SK-N-SH treated with all-trans-retinoic acid at 6 μM for 48 hours (cell line): Measurements from ENCODE around the gene SMTNL2.

Experiments used
- ARNTL ChIP-seq: fragments of 450-650 bp; formaldehyde crosslinking; IDR thresholded peaks from 2 replicates; pipeline ENCODE4 v1.5.0; 2020; ENCODE audit warnings: low read depth, mild to moderate bottlenecking, moderate library complexity, borderline replicate concordance
- CREB5 ChIP-seq: fragments of 250-450 bp; sonication (Bioruptor Pico); IDR thresholded peaks from 2 replicates; pipeline ENCODE4 v1.5.1; 2020; ENCODE audit warnings: low read depth, mild to moderate bottlenecking, moderate library complexity
- ESRRG ChIP-seq: fragments of 250-450 bp; sonication (Bioruptor Pico); IDR thresholded peaks from 2 replicates; pipeline ENCODE4 v1.6.1; 2021; ENCODE audit warnings: mild to moderate bottlenecking
- GLIS3 ChIP-seq: fragments of 250-450 bp; sonication (Bioruptor Pico); IDR thresholded peaks from 2 replicates; pipeline ENCODE4 v1.5.0; 2020; ENCODE audit warnings: mild to moderate bottlenecking, moderate library complexity
- OSR1 ChIP-seq: fragments of 250-450 bp; sonication (Bioruptor Pico); IDR thresholded peaks from 2 replicates; pipeline ENCODE4 v1.8.0; 2022; ENCODE audit warnings: moderate library complexity, mild to moderate bottlenecking, inconsistent platforms
- PATZ1 ChIP-seq: fragments of 250-450 bp; sonication (Bioruptor Pico); IDR thresholded peaks from 2 replicates; pipeline ENCODE4 v1.8.0; 2020; ENCODE audit warnings: mild to moderate bottlenecking, moderate library complexity, borderline replicate concordance
- POU6F1 ChIP-seq: fragments of 250-450 bp; sonication (Bioruptor Pico); IDR thresholded peaks from 2 replicates; pipeline ENCODE4 v1.8.0; 2021; ENCODE audit warnings: low read depth, mild to moderate bottlenecking, moderate library complexity, borderline replicate concordance
- RARB ChIP-seq: fragments of 250-450 bp; sonication (Bioruptor Pico); IDR thresholded peaks from 2 replicates; pipeline ENCODE4 v1.8.0; 2021; ENCODE audit warnings: mild to moderate bottlenecking, moderate library complexity
- SNAI2 ChIP-seq: fragments of 250-450 bp; sonication (Bioruptor Pico); IDR thresholded peaks from 2 replicates; pipeline ENCODE4 v1.5.0; 2020; ENCODE audit warnings: mild to moderate bottlenecking, moderate library complexity
- TCF4 ChIP-seq: fragments of 250-450 bp; sonication (Bioruptor Pico); IDR thresholded peaks from 2 replicates; pipeline ENCODE4 v1.8.0; 2021; ENCODE audit warnings: mild to moderate bottlenecking, moderate library complexity, borderline replicate concordance
- TOX ChIP-seq: fragments of 250-450 bp; sonication (Bioruptor Pico); IDR thresholded peaks from 2 replicates; pipeline ENCODE4 v1.8.0; 2021; ENCODE audit warnings: mild to moderate bottlenecking, moderate library complexity, borderline replicate concordance
- TSHZ2 ChIP-seq: fragments of 250-450 bp; sonication (Bioruptor Pico); IDR thresholded peaks from 2 replicates; pipeline ENCODE4 v1.5.0; 2020; ENCODE audit warnings: mild to moderate bottlenecking, moderate library complexity
- ZFP3 ChIP-seq: fragments of 250-450 bp; sonication (Bioruptor Pico); IDR thresholded peaks from 2 replicates; pipeline ENCODE4 v1.5.0; 2020; ENCODE audit warnings: mild to moderate bottlenecking, moderate library complexity
- ZFP30 ChIP-seq: fragments of 450-650 bp; formaldehyde crosslinking; IDR thresholded peaks from 2 replicates; pipeline ENCODE4 v1.5.0; 2022; ENCODE audit warnings: mild to moderate bottlenecking, moderate library complexity

GRCh38 chr17:4605826-4606225, 21.5 kb downstream of the SMTNL2 start:
- no peak for TF ChIP-seq TSHZ2 (CRISPR knock-in tag)
- TF ChIP-seq ARNTL (CRISPR knock-in tag): no peak
- TF ChIP-seq ESRRG (CRISPR knock-in tag): no peak
- TF ChIP-seq PATZ1 (CRISPR knock-in tag): no peak
- TF ChIP-seq SNAI2 (CRISPR knock-in tag): no peak
- TF ChIP-seq CREB5 (CRISPR knock-in tag): no peak
- TF ChIP-seq RARB (CRISPR knock-in tag): no peak
- TF ChIP-seq TCF4 (CRISPR knock-in tag): no peak
- TF ChIP-seq ZFP30 (CRISPR knock-in tag): no peak
- no peak for TF ChIP-seq GLIS3 (CRISPR knock-in tag)
- TF ChIP-seq OSR1: no peak
- TF ChIP-seq ZFP3 (CRISPR knock-in tag): no peak
- TF ChIP-seq TOX (CRISPR knock-in tag): no peak
- no peak for TF ChIP-seq POU6F1 (CRISPR knock-in tag)
